Tibial artery (tissue), 4 donors: ENCODE results near the gene DNAJB13.

Experiments used
- DNase-seq, 2 donors: peaks; one replicate each; pipeline ENCODE4 v3.0.0-alpha.2; 2019
- H3K27ac ChIP-seq, 2 donors: fragments of 200-600 bp; sonication (generic) in 1 of 2; 1 replicate in 1 of 2; 2 replicates in 1 of 2; pipeline ENCODE4 v1.5.1; 2018 to 2019; ENCODE audit warnings: mild to moderate bottlenecking in 1 of 2
- H3K27me3 ChIP-seq, 2 donors: fragments of 200-600 bp; sonication (generic) in 1 of 2; one replicate each; pipeline versions ENCODE4 v1.5.1 to v1.6.0; 2016 to 2019
- H3K36me3 ChIP-seq, 3 donors: fragments of 200-600 bp; sonication (generic) in 2 of 3; one replicate each; pipeline ENCODE4 v1.5.1; 2016 to 2019; ENCODE audit warnings: mild to moderate bottlenecking in 2 of 3
- H3K4me1 ChIP-seq, 4 donors: fragments of 200-600 bp; sonication (generic) in 2 of 4; 1 replicate in 3 of 4; 2 replicates in 1 of 4; pipeline ENCODE4 v1.5.1; 2016 to 2019
- H3K4me3 ChIP-seq, 2 donors: fragments of 200-600 bp; sonication (generic) in 1 of 2; 1 replicate in 1 of 2; 2 replicates in 1 of 2; pipeline ENCODE4 v1.5.1; 2018 to 2019; ENCODE audit warnings: mild to moderate bottlenecking in 2 of 2
- H3K9me3 ChIP-seq, 3 donors: fragments of 200-600 bp; sonication (generic) in 1 of 3; one replicate each; pipeline ENCODE4 v1.5.1; 2016 to 2019
- CTCF ChIP-seq, 2 experiments: fragments of 200-600 bp in 1 of 2; fragments of 450-650 bp in 1 of 2; IDR thresholded peaks; one replicate each; pipeline ENCODE4 v1.5.1; 2017 to 2019; ENCODE audit warnings: antibody characterized with exemption in 2 of 2, mild to moderate bottlenecking in 1 of 2, moderate library complexity in 1 of 2
- intact Hi-C: fragments of 100-400 bp; cut with DNase I; formaldehyde crosslinking; loops from one replicate; pipeline ENCODE4 v1.15.0; 2023; ENCODE audit warnings: low total_unique reads

The DNAJB13 gene

GRCh38 chr11:73988227-73988626, 37.4 kb downstream of the DNAJB13 start:
- H3K27ac ChIP-seq: no peak overlapping the region
- TF ChIP-seq CTCF (IDR thresholded peaks at IDR 0.05): no peak
- no peak overlapping the region for H3K4me3 ChIP-seq
- no peaks in the 10 kb centered on the region for H3K9me3 ChIP-seq
- H3K4me1 ChIP-seq: peaks cover 0 to 17% (median 13%) of the 10 kb centered on the region in 4 donors
- intact Hi-C loops: no loop called here
- DNase-seq: peak in 1 of 2 donors; percentile 3
- H3K27me3 ChIP-seq: no peaks in the 10 kb centered on the region
- H3K36me3 ChIP-seq: no peaks in the 10 kb centered on the region

GRCh38 chr11:73989156-73989555, 38.3 kb downstream of the DNAJB13 start:
- TF ChIP-seq CTCF (IDR thresholded peaks at IDR 0.05): no peak
- intact Hi-C loops: no loop called here
- no peaks in the 10 kb centered on the region for H3K9me3 ChIP-seq
- H3K4me1 ChIP-seq: peaks cover 0 to 9% (median 7%) of the 10 kb centered on the region in 4 donors
- no peaks in the 10 kb centered on the region for H3K27me3 ChIP-seq
- peak in 1 of 2 donors; percentile 13 for DNase-seq
- H3K27ac ChIP-seq: no peak overlapping the region
- no peak overlapping the region for H3K4me3 ChIP-seq
- no peaks in the 10 kb centered on the region for H3K36me3 ChIP-seq

- DNase-seq: no peak
- Histone ChIP-seq H3K27me3 (no peaks in the 10 kb centered on the region), H3K4me3 (no peak overlapping the region), H3K4me1 (no peaks in the 10 kb centered on the region), H3K36me3 (no peaks in the 10 kb centered on the region), H3K9me3 (no peaks in the 10 kb centered on the region), H3K27ac (no peak overlapping the region)
- intact Hi-C loops: no loop called here
- TF ChIP-seq CTCF (IDR thresholded peaks at IDR 0.05): no peak
These were observed 39.9 kb downstream of the DNAJB13 start for GRCh38 chr11:73990730-73991129.

- Histone ChIP-seq H3K36me3 (no peaks in the 10 kb centered on the region), H3K27ac (no peak overlapping the region), H3K27me3 (no peaks in the 10 kb centered on the region), H3K9me3 (no peaks in the 10 kb centered on the region), H3K4me3 (no peak overlapping the region), H3K4me1 (no peaks in the 10 kb centered on the region)
- DNase-seq: peak in 1 of 2 donors; percentile 7
- TF ChIP-seq CTCF (IDR thresholded peaks at IDR 0.05): no peak
- intact Hi-C loops: no loop called here
These were observed 40.7 kb downstream of the DNAJB13 start for GRCh38 chr11:73991471-73992006.

- TF ChIP-seq CTCF (IDR thresholded peaks at IDR 0.05): no peak
- Histone ChIP-seq H3K27ac (no peak overlapping the region), H3K36me3 (no peaks in the 10 kb centered on the region), H3K4me3 (no peak overlapping the region), H3K4me1 (no peaks in the 10 kb centered on the region), H3K27me3 (no peaks in the 10 kb centered on the region), H3K9me3 (no peaks in the 10 kb centered on the region)
- intact Hi-C loops: no loop called here
- no peak for DNase-seq
These were observed 44.4 kb downstream of the DNAJB13 start for GRCh38 chr11:73995247-73995646.

- intact Hi-C loops: no loop called here
- Histone ChIP-seq H3K27me3 (no peaks in the 10 kb centered on the region), H3K4me3 (no peak overlapping the region), H3K4me1 (no peaks in the 10 kb centered on the region), H3K36me3 (no peaks in the 10 kb centered on the region), H3K9me3 (no peaks in the 10 kb centered on the region), H3K27ac (no peak overlapping the region)
- DNase-seq: no peak
- no peak for TF ChIP-seq CTCF (IDR thresholded peaks at IDR 0.05)
These were observed 44.9 kb downstream of the DNAJB13 start for GRCh38 chr11:73995731-73996130.
